ENCODE data around the gene ADM2.

DNA sequence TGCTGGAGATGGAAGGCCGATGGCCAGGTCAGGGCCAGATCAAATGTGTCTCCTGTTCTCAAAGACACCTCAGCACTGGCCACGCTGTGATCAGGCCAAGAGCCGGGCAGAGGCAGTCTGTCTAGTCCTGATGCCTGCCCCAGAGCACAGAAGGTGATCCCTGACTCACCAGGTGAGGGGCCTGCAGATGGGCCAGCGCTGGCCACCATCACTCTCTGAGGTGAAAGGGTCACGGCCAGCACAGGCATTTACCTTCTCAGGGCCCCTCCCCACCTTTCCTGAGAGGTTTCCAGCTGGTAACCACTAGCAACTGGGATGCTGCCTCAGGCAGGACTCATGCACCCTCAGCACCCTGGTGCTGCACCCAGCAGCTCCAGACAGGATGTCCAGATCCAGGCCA is 9.4 kb upstream of the ADM2 start:
- TF ChIP-seq, protein P1, sequence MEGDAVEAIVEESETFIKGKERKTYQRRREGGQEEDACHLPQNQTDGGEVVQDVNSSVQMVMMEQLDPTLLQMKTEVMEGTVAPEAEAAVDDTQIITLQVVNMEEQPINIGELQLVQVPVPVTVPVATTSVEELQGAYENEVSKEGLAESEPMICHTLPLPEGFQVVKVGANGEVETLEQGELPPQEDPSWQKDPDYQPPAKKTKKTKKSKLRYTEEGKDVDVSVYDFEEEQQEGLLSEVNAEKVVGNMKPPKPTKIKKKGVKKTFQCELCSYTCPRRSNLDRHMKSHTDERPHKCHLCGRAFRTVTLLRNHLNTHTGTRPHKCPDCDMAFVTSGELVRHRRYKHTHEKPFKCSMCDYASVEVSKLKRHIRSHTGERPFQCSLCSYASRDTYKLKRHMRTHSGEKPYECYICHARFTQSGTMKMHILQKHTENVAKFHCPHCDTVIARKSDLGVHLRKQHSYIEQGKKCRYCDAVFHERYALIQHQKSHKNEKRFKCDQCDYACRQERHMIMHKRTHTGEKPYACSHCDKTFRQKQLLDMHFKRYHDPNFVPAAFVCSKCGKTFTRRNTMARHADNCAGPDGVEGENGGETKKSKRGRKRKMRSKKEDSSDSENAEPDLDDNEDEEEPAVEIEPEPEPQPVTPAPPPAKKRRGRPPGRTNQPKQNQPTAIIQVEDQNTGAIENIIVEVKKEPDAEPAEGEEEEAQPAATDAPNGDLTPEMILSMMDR (conservative IDR thresholded peaks at IDR 0.05 in 1 of 2, IDR thresholded peaks at IDR 0.05 in 1 of 2; ENCODE audit: extremely low read depth in 1 of 2, insufficient read depth in 1 of 2, low read depth in 1 of 2, low read length in 2 of 2) = no peak
- TF ChIP-seq EZH2 (IDR thresholded peaks at IDR 0.05; ENCODE audit: borderline replicate concordance, low read length) = no peak
